D721Med (cell line): ENCODE measurements around the gene AGPAT3.
A peak's percentile ranks its signal among the peaks of the same experiment; 100 is the strongest.

Experiments
- DNase-seq: peaks from one replicate; pipeline ENCODE4 v3.0.0; 2011; ENCODE audit warnings: low spot score; ENCODE audit not compliant: insufficient read length
- FAIRE-seq: peaks from 2 replicates; lab custom pipeline; 2011; peaks lifted over from hg19 to GRCh38; lab: Jason Lieb, UNC
- CTCF ChIP-seq: IDR thresholded peaks from 2 replicates; pipeline ENCODE4 v1.5.1; 2012; ENCODE audit warnings: mild to moderate bottlenecking, control low read depth; ENCODE audit not compliant: insufficient read depth; ENCODE audit errors: missing control alignments

AGPAT3 gene

GRCh38 chr21:43934716-43935705, 70.0 kb downstream of the AGPAT3 start:
- TF ChIP-seq CTCF, result no peak
- DNase-seq, result no peak
- FAIRE-seq, result no peak

GRCh38 chr21:43935711-43936110, 70.7 kb downstream of the AGPAT3 start:
- DNase-seq, result no peak
- TF ChIP-seq CTCF, result no peak
- FAIRE-seq, result no peak

GRCh38 chr21:43936247-43936967, 71.4 kb downstream of the AGPAT3 start:
- FAIRE-seq (no peak), DNase-seq (no peak)

GRCh38 chr21:43937051-43937832, 72.2 kb downstream of the AGPAT3 start:
- FAIRE-seq, result no peak
- DNase-seq, result no peak
- no peak for TF ChIP-seq CTCF

More at GRCh38 chr21:43936247-43936967, 71.4 kb downstream of the AGPAT3 start:
- no peak for TF ChIP-seq CTCF

GRCh38 chr21:43937891-43938309, 72.9 kb downstream of the AGPAT3 start:
- no peak for TF ChIP-seq CTCF
- FAIRE-seq (no peak), DNase-seq (no peak)

GRCh38 chr21:43938751-43939442, 73.9 kb downstream of the AGPAT3 start:
- peak; percentile 89 for DNase-seq
- FAIRE-seq, result no peak
- peak; percentile 61 for TF ChIP-seq CTCF
